ENCODE results near the gene DRAXIN. TPM values are rescaled to one million over a fixed set of nuclear protein-coding genes. Genes with fewer than 3 reads are reported as not detected.

The DRAXIN gene
- total RNA-seq, 4 donors from 2014 or later = under 0.01 to 0.06 TPM; not detected in 2

DNA sequence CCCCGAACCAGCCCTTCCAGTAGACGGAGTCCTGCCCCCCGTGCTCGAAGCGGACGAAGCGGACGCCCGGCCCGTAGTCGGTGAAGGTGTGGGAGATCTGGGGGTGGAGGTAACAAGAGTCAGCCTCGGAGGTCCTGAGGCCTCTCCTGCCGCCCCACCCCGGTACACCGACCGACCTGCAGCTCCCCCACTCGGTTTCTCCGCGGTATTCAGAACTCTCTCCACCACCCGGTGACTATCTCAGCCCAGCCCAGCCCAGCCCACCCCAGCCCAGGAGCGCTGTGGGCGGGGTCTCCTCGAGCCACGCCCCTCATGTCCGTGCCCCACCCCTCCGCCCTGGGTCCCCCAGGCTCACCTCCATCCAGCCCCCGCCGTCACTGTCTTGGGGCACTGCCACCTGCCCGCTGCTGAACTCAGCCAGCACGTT is 42.8 kb upstream of the DRAXIN start:
- no peaks in the 10 kb centered on the region for H3K9me3 ChIP-seq
- H3K4me3 ChIP-seq = peak overlapping the region in 3 of 4 donors; percentile 5 to 27 (median 15)
- whole genome bisulfite sequencing = 10% methylated on average over 2 of the region's 30 CpGs
- H3K27me3 ChIP-seq = peaks cover 0 to 55% (median 9%) of the 10 kb centered on the region in 4 donors
- no peak for TF ChIP-seq POLR2AphosphoS5 (IDR thresholded peaks at IDR 0.05)
- TF ChIP-seq POLR2A (IDR thresholded peaks at IDR 0.05; ENCODE audit: low read depth) = no peak
- TF ChIP-seq, protein P1, sequence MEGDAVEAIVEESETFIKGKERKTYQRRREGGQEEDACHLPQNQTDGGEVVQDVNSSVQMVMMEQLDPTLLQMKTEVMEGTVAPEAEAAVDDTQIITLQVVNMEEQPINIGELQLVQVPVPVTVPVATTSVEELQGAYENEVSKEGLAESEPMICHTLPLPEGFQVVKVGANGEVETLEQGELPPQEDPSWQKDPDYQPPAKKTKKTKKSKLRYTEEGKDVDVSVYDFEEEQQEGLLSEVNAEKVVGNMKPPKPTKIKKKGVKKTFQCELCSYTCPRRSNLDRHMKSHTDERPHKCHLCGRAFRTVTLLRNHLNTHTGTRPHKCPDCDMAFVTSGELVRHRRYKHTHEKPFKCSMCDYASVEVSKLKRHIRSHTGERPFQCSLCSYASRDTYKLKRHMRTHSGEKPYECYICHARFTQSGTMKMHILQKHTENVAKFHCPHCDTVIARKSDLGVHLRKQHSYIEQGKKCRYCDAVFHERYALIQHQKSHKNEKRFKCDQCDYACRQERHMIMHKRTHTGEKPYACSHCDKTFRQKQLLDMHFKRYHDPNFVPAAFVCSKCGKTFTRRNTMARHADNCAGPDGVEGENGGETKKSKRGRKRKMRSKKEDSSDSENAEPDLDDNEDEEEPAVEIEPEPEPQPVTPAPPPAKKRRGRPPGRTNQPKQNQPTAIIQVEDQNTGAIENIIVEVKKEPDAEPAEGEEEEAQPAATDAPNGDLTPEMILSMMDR (IDR thresholded peaks at IDR 0.05) = no peak
- no peak for TF ChIP-seq EP300 (IDR thresholded peaks at IDR 0.05)
- DNase-seq (ENCODE audit: extremely low spot score) = no peak
- H3K36me3 ChIP-seq = no peaks in the 10 kb centered on the region
- no peak overlapping the region for H3K27ac ChIP-seq (replicated peaks in 1 of 4)
- intact Hi-C loops (cut with DNase I) = no loop called here
- peaks cover 27 to 43% (median 38%) of the 10 kb centered on the region in 4 donors for H3K4me1 ChIP-seq

DNA sequence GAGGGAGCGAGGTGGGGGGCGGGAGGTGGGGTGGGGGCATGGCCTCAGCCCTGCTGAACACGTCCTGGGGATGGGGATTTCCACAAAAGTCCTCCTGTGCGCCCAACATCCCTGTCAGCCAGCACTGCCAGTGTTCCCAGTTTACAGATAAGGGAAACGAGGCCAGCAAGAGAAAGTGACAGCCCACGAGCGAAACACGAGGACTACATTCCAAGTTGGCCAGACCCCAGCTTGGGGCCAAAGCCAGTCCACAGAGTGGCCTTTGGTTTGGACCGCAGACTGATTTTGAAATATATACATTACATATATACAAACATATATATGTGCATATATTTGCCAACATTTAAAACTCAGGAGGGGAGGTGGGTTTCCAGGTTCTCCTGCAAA is 42.3 kb upstream of the DRAXIN start:
- H3K27me3 ChIP-seq = peaks cover 0 to 51% (median 9%) of the 10 kb centered on the region in 4 donors
- no peak for DNase-seq (ENCODE audit: extremely low spot score)
- intact Hi-C loops (cut with DNase I) = no loop called here
- no peaks in the 10 kb centered on the region for H3K36me3 ChIP-seq
- H3K9me3 ChIP-seq = no peaks in the 10 kb centered on the region
- H3K4me3 ChIP-seq = peak overlapping the region in 3 of 4 donors; percentile 5 to 27 (median 15)
- 14% methylated on average over 9 of the region's 9 CpGs for WGBS
- H3K4me1 ChIP-seq = peaks cover 31 to 48% (median 43%) of the 10 kb centered on the region in 4 donors
- TF ChIP-seq, protein P1 (IDR thresholded peaks at IDR 0.05) = no peak
- TF ChIP-seq POLR2A (IDR thresholded peaks at IDR 0.05; ENCODE audit: low read depth) (no peak), EP300 (IDR thresholded peaks at IDR 0.05) (no peak), POLR2AphosphoS5 (IDR thresholded peaks at IDR 0.05) (no peak)
- no peak overlapping the region for H3K27ac ChIP-seq (replicated peaks in 1 of 4)

DNA sequence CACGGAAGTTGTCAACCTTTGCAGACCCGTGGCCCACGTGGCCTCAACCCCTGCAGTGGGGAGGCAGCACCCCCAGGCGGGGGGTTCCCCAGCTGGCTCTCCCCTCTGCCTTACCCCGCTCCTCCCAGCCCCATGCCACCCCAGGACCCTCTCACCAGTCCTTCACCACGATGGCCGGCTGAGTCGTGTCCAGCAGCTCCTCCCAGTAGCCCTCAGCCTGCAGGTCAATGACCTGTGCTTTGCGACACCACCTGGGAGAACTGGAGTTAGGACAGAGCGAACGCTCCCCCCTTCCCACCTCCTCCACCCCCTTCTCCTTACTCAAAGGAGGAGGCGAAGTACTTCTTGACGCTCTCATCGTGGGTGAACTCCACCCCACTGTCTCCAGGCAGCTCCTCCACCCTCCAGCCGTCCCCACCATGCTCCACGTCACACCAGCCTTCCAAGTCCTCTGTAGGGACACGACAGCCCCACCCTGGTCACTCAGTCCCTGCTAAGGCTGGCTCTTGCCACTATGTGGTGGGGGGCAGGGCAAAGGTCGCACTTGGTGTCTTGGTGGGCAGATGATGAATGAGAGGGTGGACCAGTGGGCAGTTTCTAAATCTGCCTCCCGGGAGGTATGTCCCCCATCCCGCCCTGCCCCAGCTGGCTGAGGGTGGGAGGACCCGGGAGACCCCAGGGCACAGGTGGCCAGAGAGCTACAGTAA is 41.7 kb upstream of the DRAXIN start:
- WGBS = 35% methylated on average over 17 of the region's 21 CpGs
- intact Hi-C loops (cut with DNase I) = loop anchor here (2.0 to 5.0 kb wide), 2 partner anchors 71 to 387 kb away; partner anchors contain the start of gene MTOR
- H3K27ac ChIP-seq (replicated peaks in 1 of 4) = no peak overlapping the region
- H3K9me3 ChIP-seq = no peaks in the 10 kb centered on the region
- H3K27me3 ChIP-seq = peaks cover 0 to 51% (median 9%) of the 10 kb centered on the region in 4 donors
- H3K4me1 ChIP-seq = peaks cover 33 to 51% (median 47%) of the 10 kb centered on the region in 4 donors
- H3K4me3 ChIP-seq = peak overlapping the region; percentile 25 to 49 (median 35)
- H3K36me3 ChIP-seq = no peaks in the 10 kb centered on the region
- TF ChIP-seq POLR2A (IDR thresholded peaks at IDR 0.05; ENCODE audit: low read depth) = no peak
- DNase-seq (ENCODE audit: extremely low spot score) = no peak

DNA sequence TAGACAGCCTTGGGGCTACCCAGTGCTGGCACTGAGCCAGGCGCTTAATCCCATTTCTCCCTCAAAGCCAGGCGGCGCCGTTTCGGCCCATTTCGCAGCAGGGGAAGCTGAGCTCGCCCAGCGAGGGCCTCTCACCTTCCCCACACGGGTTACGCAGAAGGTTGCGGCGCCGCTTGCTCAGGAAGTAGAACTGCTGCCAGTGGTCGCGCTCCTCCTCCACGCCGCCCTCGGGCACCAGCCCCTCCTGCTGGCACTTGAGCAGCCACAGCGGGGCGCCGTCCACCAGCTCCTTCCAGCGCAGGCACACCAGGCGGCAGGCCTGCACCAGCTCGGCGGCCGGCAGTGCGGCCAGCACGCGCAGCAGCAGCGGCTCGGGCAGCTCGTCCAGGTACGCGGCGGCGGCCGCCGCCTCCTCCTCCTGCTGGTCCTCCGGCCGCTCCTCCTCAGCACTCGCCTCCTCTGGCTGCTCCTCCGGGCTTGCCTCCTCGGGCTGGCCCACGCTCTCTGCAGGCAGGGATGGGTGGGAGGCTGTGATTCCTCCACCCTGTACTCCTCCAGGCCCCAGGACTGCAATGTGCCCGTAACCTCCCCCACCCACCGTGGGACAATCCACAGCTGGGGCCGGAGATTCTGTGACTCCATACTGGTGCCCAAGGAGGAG is 41.0 kb upstream of the DRAXIN start:
- TF ChIP-seq EP300 (IDR thresholded peaks at IDR 0.05) = no peak
- TF ChIP-seq, protein P1 (IDR thresholded peaks at IDR 0.05) = peak; percentile 71 to 80 (median 78)
- TF ChIP-seq POLR2A (IDR thresholded peaks at IDR 0.05; ENCODE audit: low read depth) = no peak
- peak in 1 of 2 donors; percentile 42 for TF ChIP-seq POLR2AphosphoS5 (IDR thresholded peaks at IDR 0.05)
- no peaks in the 10 kb centered on the region for H3K36me3 ChIP-seq
- peaks cover 0 to 51% (median 9%) of the 10 kb centered on the region in 4 donors for H3K27me3 ChIP-seq
- no peaks in the 10 kb centered on the region for H3K9me3 ChIP-seq
- WGBS = 26% methylated on average over 6 of the region's 47 CpGs
- peaks cover 39 to 58% (median 53%) of the 10 kb centered on the region in 4 donors for H3K4me1 ChIP-seq
- no peak for DNase-seq (ENCODE audit: extremely low spot score)
- peak overlapping the region; percentile 25 to 49 (median 35) for H3K4me3 ChIP-seq
- no peak overlapping the region for H3K27ac ChIP-seq (replicated peaks in 1 of 4)
- intact Hi-C loops (cut with DNase I) = loop anchor here (2.0 to 5.0 kb wide), 2 partner anchors 70 to 388 kb away; partner anchors contain the start of gene MTOR

DNA sequence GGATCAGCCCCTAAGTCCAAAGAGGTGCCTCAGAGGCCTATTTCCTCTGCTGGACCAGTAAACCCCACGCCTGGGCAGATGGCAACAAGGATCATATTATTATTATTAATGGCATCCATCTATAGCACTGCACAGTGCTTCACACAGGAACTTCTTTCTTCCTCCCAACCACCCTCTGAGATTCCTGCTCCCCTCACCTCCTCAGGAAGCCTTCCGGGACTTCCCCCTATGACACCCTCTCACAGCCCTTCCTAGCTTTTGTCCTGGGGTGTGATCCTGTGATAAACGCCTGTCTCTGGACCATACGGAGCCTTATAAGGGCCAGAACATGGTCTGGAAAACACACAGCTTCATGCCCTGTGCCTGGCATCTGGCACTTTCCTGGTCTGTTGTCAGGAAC is 40.5 kb upstream of the DRAXIN start:
- no peak overlapping the region for H3K27ac ChIP-seq (replicated peaks in 1 of 4)
- intact Hi-C loops (cut with DNase I) = loop anchor here (2.0 to 5.0 kb wide), 2 partner anchors 70 to 389 kb away; partner anchors contain the start of gene MTOR
- H3K27me3 ChIP-seq = peaks cover 0 to 48% (median 9%) of the 10 kb centered on the region in 4 donors
- no peak for TF ChIP-seq EP300 (IDR thresholded peaks at IDR 0.05)
- TF ChIP-seq, protein P1 (IDR thresholded peaks at IDR 0.05) = no peak
- TF ChIP-seq POLR2AphosphoS5 (IDR thresholded peaks at IDR 0.05) = no peak
- TF ChIP-seq POLR2A (IDR thresholded peaks at IDR 0.05; ENCODE audit: low read depth) = no peak
- DNase-seq (ENCODE audit: extremely low spot score) = no peak
- peaks cover 42 to 64% (median 59%) of the 10 kb centered on the region in 4 donors for H3K4me1 ChIP-seq
- 73% methylated on average over 4 of the region's 4 CpGs for WGBS
- H3K9me3 ChIP-seq = no peaks in the 10 kb centered on the region
- no peaks in the 10 kb centered on the region for H3K36me3 ChIP-seq
- H3K4me3 ChIP-seq = peak overlapping the region in 1 of 4 donors; percentile 25
